ENCODE data around the gene OVAAL.

Gene OVAAL

DNA sequence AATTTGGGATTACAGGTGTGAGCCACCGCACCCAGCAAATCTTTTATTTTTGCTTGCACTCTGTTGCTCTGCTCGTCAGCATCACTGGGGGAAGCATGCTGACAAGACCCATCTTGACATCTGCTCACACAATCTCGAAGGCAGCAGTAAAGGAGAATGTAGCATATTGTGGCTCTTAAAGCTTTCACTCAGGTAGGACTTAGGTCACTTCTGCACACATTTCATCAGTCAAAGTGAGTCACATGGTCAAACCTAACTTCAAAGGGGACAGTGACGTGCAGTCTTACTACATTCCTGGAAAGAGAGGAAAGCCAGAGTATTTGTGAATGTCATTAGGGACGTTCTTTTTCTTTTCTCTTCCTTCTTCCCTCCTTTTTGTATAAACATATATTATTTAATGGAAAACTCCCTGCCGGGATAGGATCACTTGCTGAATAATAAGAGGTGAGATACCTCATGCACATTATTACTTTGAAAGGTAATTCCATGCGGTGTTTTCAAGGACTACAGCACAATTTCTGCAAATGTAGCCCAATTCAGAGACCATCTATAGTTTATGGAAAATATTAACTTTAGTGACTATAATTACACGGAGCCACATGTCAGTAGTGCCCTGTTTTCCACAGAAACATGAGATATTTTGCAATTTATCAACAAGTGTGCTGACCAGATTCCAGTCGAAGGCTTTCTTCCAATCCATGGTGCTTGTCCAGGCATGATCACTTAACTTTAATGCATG lies 37.1 kb upstream of the OVAAL start:
- Histone ChIP-seq H3K9me3 (no peaks in the 10 kb centered on the region), H3K27ac (no peak overlapping the region), H3K27me3 (no peaks in the 10 kb centered on the region), H3K4me3 (ENCODE audit: low read depth in 1 of 2, low read length in 1 of 2) (no peak overlapping the region), H3K4me1 (ENCODE audit: control insufficient read depth in 1 of 2, insufficient read depth in 1 of 2, low read depth in 1 of 2, low read length in 1 of 2) (no peaks in the 10 kb centered on the region), H3K36me3 (no peaks in the 10 kb centered on the region)
- TF ChIP-seq, protein P1, sequence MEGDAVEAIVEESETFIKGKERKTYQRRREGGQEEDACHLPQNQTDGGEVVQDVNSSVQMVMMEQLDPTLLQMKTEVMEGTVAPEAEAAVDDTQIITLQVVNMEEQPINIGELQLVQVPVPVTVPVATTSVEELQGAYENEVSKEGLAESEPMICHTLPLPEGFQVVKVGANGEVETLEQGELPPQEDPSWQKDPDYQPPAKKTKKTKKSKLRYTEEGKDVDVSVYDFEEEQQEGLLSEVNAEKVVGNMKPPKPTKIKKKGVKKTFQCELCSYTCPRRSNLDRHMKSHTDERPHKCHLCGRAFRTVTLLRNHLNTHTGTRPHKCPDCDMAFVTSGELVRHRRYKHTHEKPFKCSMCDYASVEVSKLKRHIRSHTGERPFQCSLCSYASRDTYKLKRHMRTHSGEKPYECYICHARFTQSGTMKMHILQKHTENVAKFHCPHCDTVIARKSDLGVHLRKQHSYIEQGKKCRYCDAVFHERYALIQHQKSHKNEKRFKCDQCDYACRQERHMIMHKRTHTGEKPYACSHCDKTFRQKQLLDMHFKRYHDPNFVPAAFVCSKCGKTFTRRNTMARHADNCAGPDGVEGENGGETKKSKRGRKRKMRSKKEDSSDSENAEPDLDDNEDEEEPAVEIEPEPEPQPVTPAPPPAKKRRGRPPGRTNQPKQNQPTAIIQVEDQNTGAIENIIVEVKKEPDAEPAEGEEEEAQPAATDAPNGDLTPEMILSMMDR (IDR thresholded peaks at IDR 0.05), result no peak

DNA sequence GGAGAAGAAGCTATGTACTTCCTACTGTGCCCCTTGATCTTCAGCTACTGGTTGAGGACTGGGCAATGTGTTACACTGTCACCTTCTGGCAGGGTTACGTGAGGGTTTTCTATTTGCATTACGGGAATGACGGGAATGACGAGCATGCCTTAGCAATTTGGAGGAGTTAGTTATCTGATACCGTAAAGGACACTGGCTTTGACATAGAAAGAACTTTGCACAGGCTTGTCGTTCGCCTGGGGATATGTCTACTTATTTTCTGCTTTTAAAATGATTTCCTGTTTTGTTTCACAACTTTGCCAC lies 36.6 kb upstream of the OVAAL start:
- H3K9me3 ChIP-seq, result no peaks in the 10 kb centered on the region
- H3K4me3 ChIP-seq (ENCODE audit: low read depth in 1 of 2, low read length in 1 of 2), result no peak overlapping the region
- H3K27me3 ChIP-seq, result no peaks in the 10 kb centered on the region
- TF ChIP-seq, protein P1 (IDR thresholded peaks at IDR 0.05), result no peak
- H3K36me3 ChIP-seq, result no peaks in the 10 kb centered on the region
- H3K4me1 ChIP-seq (ENCODE audit: control insufficient read depth in 1 of 2, insufficient read depth in 1 of 2, low read depth in 1 of 2, low read length in 1 of 2), result no peaks in the 10 kb centered on the region
- H3K27ac ChIP-seq, result no peak overlapping the region

DNA sequence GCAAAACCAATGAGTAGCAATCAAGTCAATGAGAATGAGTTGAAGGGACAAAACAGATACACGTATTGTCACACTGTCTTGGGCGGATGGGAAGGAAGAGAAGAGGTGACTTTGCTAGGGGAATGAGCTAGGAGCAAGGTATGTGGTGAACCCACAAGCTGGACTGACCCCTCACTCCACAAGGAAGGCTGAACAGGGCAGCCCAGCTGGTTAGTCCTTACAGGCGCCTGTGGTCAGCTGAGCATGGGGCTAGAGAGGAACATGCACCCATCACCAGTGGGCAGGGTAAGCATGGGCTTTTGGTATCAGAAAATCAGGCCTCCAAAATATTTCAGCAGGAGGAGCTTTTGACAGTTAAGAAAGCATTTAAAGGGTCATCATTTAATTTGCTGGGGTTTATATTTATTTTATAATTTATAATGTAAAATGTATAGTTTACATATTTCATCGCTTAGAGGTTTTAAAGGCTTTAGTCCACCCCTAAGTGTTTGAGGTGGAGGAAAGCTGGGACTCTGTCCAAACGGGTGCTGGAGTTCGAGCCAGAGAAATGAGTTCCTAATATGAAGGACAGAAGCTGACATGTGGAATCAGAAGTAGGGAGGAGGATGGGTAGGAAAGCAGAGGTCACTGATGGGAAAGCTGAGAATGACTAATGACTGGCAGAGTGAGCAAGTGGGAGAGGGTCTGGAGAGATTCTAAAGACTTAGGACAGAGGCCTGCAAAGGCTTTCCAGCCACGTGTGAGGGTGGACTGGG lies 34.4 kb upstream of the OVAAL start:
- no peaks in the 10 kb centered on the region for H3K27me3 ChIP-seq
- H3K9me3 ChIP-seq, result no peaks in the 10 kb centered on the region
- TF ChIP-seq, protein P1 (IDR thresholded peaks at IDR 0.05), result no peak
- H3K4me1 ChIP-seq (ENCODE audit: control insufficient read depth in 1 of 2, insufficient read depth in 1 of 2, low read depth in 1 of 2, low read length in 1 of 2), result no peaks in the 10 kb centered on the region
- no peak overlapping the region for H3K27ac ChIP-seq
- H3K4me3 ChIP-seq (ENCODE audit: low read depth in 1 of 2, low read length in 1 of 2), result no peak overlapping the region
- H3K36me3 ChIP-seq, result no peaks in the 10 kb centered on the region

DNA sequence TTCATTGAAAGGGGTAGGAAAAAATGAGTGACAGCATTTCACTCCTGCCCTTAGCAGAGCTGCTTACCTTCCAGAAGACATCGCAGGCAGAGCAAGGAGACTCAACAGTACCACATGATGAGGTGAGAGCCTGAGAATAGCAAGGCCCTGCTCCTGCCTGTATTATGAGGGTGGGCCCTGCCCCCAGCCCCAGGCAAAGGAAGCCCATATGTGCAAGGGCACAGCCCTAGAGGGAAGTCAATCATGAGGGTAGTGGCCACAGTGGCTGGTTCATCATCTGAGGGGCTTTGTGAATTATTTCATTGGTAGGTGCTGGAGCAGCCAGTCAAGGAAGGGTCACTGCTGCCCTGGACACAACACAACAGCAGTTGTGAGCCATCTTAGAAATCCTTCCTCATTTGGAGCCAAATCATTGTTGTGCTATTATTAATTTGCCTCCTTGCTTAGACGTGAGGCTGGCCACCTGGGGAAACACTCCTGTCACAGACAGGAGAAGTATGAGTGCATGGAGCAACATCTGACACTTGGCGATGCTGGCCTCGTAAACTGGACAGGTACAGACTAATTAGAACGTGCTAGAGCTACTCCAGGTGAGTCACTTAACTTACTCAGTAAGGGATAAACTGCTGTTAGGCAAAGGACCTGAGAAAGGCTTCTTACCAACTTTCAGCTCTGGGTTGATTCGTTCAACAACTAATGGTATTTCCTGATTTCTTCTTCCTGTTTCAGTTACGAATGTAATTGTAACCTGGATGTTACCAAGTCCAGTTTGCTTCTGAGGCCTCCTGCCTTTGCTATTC lies 33.6 kb upstream of the OVAAL start:
- H3K9me3 ChIP-seq, result no peaks in the 10 kb centered on the region
- H3K27ac ChIP-seq, result no peak overlapping the region
- H3K4me1 ChIP-seq (ENCODE audit: control insufficient read depth in 1 of 2, insufficient read depth in 1 of 2, low read depth in 1 of 2, low read length in 1 of 2), result no peaks in the 10 kb centered on the region
- TF ChIP-seq, protein P1 (IDR thresholded peaks at IDR 0.05), result no peak
- H3K4me3 ChIP-seq (ENCODE audit: low read depth in 1 of 2, low read length in 1 of 2), result no peak overlapping the region
- H3K27me3 ChIP-seq, result no peaks in the 10 kb centered on the region
- no peaks in the 10 kb centered on the region for H3K36me3 ChIP-seq

DNA sequence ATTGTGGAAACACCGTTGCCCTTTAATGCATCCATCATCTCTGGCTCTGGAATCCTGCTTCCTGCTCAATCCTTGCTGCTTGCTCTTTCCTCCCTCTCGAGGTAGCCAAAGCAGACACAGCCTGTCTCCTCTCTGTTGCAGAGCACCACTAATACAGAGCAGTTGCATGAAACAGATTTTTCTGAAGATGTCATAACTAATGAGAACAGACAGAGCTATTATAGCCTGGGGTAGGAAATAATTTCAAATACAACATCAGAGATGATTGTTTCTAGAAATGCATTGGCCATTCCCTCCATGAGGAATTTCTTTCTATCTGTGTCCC lies 33.1 kb upstream of the OVAAL start:
- Histone ChIP-seq H3K4me1 (ENCODE audit: control insufficient read depth in 1 of 2, insufficient read depth in 1 of 2, low read depth in 1 of 2, low read length in 1 of 2) (no peaks in the 10 kb centered on the region), H3K27ac (no peak overlapping the region)
- TF ChIP-seq, protein P1 (IDR thresholded peaks at IDR 0.05), result no peak

More for the DNA sequence above, 33.1 kb upstream of the OVAAL start:
- H3K27me3 ChIP-seq, result no peaks in the 10 kb centered on the region
- no peaks in the 10 kb centered on the region for H3K36me3 ChIP-seq
- no peak overlapping the region for H3K4me3 ChIP-seq (ENCODE audit: low read depth in 1 of 2, low read length in 1 of 2)
- no peaks in the 10 kb centered on the region for H3K9me3 ChIP-seq
